HG02870 (cell line): Measurements from ENCODE around the gene CKAP4.

Experiments
- ATAC-seq: cut with Tn5 transposase; IDR thresholded peaks from one replicate; pipeline ENCODE4 v1.9.1; 2021; ENCODE audit warnings: mild to moderate bottlenecking, moderate library complexity; ENCODE audit not compliant: unreplicated experiment

CKAP4 gene

DNA sequence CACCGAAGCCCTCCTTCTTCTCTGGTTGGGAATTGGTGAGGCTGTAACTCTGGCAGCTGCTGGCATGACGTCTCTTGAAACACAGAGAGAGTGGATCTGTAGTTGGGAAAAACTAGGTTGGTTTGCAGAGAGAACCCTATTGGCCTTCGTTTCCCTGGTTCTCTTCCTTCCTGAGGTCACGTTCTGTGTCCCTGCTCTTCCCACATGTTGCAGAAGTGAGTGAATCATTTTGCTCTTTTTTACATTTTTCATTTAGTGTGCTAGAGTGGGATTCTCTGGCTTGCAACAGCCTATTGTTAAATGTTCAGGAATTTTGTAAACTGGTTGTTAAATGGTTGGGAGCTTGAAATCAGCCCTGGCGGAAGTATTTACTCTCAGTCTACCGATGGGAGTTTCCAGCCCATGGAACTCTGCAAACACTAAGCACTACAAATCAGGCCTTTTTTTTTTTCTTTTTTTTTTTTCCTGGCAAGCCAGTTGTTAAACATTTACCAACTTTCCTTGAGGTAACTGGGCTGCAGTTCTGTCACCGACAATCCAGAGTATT is 26.8 kb upstream of the CKAP4 start:
- no peak for ATAC-seq

DNA sequence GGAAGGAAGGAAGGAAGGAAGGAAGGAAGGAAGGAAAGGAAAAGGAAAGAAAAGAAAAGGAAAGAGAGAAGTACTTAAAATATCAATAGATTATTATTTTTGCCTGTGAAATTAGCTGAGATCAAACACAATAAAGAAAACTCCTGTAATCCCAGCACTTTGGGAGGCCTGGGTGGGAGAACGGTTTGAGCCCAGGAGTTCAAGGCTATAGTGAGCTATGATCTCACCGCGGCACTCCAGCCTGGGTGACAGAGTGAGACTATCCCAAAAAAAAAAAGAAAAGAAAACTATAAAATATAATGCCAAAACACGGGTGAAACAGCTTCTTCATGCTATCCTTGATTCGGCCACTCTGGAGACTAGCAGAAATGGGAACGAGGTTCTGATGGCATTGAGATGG is 26.2 kb upstream of the CKAP4 start:
- no peak for ATAC-seq

DNA sequence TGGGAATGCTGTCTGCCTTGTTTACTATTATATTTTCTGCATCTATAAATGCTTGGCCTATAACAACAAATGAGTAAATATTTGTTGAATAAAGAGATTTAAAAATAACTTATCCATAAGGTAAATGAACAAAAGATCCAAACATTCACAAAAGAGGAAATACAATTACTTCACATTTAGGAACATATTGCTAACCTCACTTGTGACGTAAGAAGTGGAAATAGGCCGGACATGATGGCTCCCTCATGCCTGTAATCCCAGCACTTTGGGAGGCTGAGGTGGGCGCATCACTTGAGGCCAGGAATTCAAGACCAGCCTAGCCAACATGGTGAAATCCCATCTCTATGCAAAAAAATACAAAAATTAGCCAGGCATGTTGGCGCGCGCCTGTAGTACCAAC is 25.7 kb upstream of the CKAP4 start:
- ATAC-seq: no peak

DNA sequence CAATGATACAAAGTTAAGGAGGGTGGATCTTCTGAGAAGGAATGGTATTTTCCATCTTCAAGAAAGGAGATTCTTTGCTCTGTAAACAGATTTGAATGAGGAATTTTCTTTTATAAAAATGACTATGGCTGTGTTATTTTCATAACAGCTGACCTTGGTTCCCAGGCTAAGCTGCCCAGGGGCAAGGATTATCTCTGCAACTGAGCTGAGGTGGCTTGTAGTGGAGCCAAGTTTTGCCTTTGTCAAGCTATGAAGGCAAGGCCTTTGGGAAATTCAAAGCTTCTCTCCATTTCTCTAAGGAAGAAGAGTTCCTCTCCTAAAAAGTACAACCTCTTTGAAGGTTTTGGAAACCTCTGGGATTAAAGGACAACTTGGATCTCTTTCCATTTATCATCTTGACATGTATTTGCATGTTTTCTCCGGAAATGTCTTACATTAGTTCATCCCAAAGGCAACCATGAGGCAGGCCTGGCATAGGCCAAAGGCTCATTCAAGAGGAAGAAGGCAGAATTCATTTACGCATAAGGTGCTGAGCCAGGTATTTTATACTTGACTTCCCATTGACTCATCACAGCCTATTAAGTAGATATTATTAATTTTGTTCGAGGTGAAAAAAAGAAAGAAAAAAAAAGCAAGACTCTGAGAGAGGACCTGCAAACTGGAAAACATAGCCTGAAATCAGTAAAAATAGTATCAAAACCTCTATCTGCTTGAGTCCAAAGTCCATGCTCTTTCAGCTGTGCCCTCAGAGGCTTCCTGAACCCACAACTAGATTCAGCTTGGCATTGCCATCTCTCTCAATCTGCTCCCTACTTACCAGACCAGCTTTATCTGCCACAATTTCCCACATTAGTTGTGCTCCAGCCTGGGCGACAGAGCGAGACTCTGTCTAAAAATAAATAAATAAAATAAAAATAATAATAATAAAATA is 24.0 kb upstream of the CKAP4 start:
- ATAC-seq: no peak

DNA sequence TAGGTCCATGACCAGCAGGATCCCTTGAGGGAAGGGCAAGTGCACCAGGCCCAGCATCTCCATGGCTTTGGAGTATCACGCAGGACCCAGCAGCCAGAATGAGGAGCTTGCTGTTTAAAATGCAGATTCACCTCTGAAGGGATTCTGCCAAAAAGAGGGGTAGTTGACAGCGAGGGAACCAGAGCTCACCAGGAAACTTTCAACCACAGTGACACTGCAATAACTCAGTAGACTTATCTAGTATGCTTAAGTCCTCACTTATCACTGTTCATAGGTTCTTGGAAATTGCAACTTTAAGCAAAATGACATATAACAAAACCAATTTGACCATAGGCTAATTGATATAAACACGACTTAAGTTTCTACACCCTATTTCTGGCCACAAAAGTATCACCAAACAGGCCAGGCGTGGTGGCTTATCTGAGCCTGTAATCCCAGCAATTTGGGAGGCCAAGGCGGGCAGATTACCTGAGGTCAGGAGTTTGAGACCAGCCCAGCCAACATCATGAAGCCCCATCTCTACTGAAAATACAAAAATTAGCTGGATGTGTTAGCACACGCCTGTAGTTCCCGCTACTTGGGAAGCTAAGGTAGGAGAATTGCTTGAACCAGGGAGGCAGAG is 21.4 kb upstream of the CKAP4 start:
- no peak for ATAC-seq

DNA sequence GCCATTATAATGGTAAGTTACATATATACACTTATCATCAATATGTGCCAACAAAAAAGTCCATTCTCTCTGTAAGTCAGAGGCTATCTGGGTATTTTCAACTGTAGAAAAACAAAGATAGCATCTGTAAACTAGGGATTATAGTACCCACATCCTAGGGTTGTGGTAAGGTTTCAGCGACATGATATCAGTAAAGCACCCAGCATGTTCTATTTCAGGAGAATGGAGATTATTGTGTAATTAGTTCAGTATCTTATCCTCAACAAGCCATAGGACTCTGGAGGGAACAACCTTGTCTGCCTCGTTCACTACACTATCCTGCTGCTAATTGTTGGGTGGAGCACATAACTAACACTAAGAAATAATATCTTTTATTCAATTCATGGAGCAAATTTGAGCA is 19.7 kb upstream of the CKAP4 start:
- no peak for ATAC-seq

DNA sequence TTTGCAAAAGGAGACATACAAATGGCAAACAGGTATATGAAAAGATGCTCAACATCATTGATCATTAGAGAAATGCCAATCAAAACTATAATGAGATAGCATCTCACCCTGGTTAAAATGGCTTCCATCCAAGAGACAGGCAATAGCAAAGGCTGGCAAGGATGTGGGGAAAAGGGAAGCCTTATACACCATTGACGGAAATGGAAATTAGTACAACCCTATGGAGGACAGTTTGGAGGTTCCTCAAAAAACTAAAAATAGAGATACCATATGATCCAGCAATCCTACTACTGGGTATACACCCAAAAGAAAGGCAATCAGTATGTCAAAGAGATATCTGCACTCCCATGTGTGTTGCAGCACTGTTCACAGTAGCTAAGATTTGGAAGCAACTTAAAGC is 17.3 kb upstream of the CKAP4 start:
- no peak for ATAC-seq

DNA sequence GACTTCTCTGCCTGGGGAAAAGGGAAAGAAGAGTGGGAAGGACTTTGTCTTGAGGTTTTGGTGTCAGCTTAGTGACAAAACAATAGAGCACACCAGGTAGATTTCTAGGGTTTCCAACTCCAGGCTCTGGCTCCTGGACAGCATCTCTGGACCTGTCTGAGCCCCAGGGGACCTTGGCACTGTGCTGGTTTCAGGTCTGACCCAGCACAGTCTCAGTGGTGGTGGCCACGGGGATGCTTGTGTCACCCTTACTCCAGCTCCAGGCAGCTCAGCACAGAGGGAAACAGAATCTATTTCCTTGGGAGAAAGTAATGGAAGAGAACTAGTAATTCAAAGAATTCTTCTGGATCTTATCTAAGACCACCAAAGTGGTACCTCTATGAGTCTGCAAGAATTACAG is 11.1 kb upstream of the CKAP4 start:
- ATAC-seq: no peak

DNA sequence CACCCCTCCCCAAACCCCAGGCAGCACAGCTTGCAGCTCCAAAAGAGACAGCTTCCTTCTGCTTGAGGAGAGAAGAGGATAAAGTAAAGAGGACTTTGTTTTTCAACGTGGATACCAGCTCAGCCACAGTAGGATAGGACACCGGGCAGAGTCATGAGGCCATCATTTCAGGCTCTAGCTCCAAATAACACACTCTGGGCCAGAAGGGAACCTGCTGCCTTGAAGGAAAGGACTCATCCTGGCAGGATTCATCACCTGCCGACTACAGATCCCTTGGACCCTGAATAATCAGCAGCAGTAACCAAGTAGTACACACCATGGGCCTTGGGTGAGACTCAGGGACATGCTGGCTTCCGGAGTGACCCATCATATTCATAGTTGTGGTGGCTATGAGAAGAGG is 10.4 kb upstream of the CKAP4 start:
- ATAC-seq: no peak

DNA sequence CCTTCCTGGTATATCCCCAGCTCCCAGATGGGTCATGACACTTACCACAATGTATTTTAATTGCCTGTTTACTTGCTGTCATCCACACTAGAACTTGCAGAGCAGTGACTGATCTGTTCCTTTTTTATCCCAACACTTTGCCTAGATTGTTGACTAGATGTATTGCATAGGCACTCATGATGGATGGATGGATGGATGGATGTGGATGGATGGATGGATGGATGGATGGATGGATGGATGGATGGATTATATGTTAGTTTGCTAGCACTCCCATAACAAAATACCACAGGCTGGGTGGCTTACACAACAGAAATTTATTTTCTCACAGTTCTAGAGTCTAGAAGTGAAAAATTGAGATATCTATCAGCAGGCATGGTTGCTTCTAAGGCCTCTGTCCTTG is 8.7 kb upstream of the CKAP4 start:
- no peak for ATAC-seq

DNA sequence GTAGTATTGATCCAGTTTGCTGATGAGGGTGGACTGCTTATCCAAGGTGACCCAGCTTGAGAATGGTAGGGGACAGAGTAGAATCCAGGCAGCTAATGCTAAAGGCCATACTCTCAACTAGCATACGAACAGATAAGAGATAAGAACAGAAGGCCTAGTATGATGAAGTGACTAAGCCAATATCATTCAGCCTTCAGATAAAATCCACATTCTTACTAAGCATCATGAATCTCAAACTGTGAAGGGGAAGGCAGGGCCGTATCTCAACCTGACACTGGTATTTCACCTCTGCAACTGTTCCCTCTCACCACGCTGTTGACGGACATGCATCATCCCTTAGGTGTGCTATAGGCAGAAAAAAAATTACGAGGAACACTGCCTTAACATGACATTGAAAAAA is 8.1 kb upstream of the CKAP4 start:
- no peak for ATAC-seq

DNA sequence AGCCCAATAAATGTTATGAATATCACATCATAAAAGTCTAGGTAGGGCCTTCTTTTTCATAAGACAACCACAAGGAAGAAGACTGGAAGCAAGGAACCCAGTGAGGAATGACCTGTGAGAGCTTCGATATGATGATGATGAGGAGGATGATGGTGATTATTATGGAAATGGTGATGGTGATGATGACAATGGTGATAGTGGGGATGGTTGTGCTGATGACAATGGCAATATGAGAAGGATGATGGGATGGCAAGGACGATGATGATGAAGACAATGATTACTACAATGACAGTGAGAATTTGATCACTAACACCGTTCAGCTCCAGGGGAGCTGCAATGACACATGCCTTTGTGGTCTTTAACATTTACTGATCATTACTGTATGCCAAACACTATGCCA is 7.7 kb upstream of the CKAP4 start:
- ATAC-seq: no peak

DNA sequence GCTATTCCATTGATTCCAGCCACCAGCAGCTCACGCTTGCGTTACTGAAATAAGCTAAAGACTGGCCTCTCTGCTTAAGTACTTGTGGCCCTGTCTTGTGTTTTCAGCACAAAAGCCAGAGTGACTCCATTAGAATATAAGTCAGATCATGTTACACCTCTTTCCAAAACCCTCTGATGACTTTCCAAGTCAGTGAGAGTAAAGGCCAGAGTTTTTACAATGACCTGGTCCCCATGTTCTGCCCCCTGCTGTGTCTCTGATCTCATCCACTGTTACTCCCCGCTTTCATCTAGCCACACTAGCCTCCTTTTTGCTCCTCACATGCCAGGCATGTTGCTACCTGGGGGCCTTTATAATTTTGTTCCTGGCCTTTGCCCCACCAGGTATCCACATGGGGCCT is 6.9 kb upstream of the CKAP4 start:
- no peak for ATAC-seq

DNA sequence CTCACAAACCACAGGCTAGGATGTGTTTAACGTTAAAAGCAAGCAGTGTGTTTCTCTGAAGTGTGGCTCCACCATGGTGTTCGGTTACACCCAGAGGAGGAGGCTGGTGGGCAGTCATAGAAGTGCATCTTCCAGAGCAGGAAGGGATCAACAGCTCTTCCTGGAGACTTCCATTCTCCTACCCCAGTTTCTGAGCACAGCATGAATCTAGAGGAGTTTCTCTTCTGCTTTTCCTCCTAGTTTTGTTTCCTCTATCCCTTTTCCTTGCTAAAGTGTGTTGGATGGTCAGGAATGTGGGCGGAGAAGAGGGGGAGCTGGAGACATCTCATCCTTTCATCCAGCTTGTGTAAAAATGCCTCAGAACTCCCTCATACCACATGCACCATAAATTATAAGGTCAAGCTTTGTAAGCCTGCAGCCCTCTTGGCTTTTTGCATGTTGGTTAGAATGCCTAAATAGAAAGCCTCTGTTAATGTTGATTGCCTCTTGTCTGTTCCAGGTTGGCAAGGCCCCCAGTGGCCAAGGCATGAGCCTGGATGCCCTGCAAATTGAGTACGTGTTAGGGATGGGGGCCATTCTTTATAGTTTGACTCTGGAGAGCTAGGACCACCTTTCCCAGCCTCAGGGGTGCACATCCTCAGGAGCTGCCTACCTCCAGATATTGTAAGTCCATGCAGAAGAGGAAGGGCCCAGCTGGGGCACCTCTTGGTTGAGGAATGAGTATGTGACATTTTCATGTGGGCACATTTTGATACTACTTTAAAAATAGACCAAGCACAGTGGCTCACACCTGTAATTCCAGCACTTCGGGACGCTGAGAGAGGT is 4.0 kb upstream of the CKAP4 start:
- no peak for ATAC-seq

DNA sequence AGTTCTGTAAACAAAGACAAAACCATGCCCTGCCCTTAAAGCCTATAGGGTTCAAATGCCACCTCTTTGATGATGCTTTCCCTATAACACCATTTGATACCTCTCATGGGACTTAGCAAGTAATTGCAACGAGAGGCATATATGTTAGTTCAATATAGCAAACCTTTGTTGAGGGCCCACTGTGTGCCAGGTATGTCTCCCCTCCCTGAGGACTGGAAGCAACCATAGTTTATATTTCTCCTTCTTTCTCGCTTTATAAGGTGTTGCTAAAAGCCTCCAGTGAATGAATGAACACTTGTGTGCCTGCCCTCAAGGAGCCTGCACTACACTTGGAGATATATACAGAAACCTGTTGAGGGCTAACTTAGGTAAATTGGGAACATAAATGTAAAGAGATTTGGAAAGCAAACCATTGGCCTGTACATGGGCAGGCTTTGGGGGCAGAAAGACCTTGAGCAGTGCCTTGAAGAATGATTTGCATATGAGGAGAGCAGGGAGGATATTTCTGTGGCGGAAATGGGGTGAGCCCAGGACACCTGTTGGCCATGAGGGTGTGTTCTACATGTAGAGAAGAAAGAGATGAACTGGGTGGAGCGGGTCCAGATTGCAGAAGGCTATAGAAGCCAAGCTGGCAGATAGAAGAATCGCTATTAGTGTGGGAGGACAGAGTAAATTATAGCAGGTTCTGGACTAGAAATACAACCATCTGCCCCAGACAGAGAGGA is 1.8 kb upstream of the CKAP4 start:
- ATAC-seq: peak; percentile 68

DNA sequence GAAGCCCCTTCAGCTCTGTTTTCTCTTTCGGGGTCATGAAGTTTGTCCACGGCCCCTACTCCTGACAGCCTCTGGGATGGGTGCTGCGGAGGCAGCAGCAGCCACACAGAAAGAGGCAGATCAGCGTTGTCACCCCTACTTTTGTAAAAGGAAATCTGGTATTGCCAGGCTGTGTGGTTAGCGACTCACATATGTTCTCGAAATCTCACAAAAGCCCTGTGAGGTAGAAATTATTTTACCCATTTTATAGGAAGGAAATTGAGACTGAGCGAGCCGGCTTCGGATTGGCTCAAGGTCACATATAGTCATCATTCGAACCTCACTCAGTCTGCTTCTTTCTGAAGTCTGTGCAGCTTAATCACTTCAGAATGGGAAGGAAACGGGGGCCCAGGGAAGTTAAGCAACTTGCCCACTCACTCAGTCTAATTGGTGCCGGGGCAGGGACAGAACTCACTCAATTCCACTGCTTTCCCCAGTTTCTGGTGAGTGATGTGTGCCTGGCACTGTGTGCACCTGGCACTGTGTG is 1.1 kb upstream of the CKAP4 start:
- no peak for ATAC-seq

DNA sequence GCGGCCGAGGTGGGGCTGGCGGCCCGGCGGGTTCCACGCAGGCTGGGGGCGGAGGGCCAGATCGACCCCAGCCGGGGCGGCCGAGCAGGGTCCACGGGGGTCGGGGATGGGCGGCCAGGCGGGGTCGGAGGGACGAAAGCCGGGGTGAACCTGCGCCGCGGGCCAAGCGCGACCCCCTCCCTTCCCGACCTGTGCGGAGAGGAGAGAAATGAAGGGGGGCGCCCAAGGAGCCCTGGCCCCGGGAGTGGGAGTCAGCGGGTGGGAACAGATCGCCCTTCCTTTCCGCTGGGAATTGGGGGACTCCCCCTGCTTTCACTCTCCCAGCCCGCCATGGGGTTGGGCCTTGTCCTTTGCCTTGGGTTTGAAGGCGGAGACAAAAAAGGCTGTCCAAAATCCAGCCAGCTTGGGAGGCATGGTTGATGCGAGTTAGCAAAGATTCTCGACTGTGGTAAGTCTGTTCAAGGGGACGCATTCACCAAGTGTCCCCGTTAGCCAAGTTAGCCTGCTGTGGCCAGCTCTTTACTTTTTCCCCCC is 559 bp upstream of the CKAP4 start:
- peak; percentile 9 for ATAC-seq

DNA sequence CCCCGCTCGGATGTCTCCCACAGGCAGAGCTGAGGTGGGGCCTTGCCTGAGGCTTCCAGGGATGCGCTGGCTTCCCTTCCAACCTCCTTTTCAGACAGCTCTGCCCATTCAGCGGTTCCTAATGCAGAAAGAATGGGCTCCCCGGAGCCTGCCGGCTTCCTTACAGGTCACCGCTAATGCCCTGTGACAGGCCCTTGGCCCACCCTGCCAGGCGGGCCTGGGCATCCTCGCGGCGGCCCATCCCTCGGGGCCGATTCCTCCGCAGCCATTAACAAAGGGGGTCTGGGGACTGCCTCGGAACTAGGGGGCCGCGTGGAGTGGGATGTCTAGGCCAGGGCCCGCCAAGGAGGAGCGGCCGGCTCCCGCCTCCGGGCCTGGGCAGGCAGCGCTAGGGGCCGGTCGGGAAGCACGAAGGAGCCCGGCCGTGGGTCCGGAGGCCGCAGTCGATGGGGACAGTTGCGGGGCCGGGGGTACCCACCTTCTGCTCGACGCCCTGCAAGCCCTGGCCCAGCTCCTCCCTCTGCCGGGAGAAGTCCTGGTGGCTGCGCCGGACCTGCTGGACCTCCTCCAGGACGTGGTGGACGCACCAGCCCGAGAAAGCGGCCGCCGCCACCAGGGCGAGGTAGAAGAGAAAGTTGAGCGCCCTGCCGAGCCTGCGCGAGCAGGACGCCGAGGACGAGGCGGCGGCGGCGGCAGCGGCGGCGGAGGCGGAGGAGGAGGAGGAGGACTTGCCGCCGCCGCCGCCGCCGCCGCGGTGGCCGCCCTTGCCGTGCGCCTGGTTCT is 738 bp downstream of the CKAP4 start:
- peak; percentile 26 for ATAC-seq

DNA sequence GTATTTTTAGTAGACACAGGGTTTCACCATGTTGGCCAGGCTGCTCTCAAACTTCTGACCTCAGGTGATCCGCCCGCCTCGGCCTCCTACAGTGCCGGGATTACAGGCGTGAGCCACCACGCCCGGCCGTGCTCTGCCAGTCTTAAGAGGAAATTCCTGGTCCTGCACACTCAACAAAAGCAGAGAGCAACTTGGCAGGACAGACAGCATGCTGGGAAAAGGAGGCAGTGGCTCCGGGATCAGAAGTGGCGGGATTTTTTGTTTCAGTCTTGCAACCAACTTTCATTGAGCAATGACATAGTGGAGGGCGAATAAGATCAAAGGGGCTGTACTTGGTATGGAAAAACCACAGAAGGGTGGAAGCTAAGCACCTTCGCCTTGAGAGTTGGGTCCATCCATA is 2.1 kb downstream of the CKAP4 start:
- ATAC-seq: no peak
